NCI-H748 (cell line): ENCODE results near the gene TCN2.
A peak's percentile ranks its signal among the peaks of the same experiment; 100 is the strongest.
"Not testable (repeated sequence)": the region's sequence is repeated elsewhere in the genome, so short reads cannot be mapped to it uniquely, and the experiment has no call there.

Source experiments
- DNase-seq: peaks from one replicate; lab custom pipeline; 2025; ENCODE audit not compliant: unreplicated experiment; lab: John Stamatoyannopoulos, UW

TCN2 gene

DNA sequence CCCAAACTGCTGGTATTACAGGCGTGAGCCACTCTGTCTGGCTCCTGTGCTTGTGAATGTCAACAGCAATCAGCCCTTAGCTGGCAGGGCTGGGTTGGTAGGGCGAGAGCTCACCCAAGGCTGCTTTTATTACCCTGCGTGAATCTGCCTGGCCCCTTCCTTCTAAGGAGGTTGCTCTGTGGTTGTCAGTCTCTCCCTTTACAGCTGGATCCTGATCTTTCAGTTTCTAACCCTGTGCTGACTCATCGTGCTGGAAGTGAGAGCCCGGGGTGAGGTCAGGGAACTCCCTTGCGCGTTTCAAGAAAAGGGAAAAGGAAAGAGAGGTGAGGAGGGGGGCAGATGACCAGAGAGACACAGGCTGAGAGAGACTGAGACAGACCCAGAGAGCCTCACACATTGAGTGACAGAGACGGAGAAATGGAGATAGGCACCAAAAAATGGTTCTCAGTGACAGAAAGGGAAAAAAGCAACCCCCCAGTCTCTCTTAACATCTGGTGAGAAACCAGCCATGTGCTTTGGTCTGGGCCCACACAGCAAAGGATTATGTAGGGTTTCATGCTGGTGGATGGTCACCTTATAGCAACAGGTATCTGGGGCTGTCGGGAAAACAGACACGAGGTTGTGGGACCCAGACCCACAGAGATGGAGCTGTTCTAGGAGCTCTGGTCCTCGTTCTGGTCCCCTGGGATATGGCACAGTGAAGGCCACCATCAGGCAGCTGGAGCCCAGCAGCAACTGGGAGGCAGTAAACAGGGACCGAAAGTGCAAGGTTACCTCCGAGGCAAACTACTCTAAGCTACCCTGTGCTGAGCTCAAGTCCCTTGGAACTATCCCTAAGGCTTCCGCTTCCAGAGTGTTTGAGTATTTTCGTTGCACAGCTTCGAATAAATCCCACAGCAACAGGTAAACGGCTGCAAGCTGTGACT lies 2.5 kb downstream of the TCN2 start:
- DNase-seq, result no peak

- no peak for DNase-seq
These were observed 3.3 kb downstream of the TCN2 start for GRCh38 chr22:30610299-30610698.

DNA sequence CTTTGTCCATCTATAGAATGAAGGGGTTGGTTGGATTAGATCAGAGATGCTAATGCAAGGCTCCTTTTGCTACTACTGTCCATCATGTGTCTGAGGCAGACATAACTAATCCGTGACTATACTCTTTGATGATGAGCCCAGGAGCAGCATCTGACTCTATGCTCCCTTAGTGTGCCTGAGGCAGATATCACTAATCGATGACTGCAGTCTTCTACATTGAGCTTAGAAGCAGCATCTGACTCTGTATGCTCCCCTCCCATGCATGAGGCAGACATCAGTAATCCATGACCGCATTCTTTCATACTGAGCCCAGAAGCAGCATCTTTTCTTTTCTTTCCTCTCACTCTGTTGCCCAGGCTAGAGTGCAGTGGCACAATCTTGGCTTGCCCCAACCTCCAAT lies 4.2 kb downstream of the TCN2 start:
- DNase-seq, result no peak

DNA sequence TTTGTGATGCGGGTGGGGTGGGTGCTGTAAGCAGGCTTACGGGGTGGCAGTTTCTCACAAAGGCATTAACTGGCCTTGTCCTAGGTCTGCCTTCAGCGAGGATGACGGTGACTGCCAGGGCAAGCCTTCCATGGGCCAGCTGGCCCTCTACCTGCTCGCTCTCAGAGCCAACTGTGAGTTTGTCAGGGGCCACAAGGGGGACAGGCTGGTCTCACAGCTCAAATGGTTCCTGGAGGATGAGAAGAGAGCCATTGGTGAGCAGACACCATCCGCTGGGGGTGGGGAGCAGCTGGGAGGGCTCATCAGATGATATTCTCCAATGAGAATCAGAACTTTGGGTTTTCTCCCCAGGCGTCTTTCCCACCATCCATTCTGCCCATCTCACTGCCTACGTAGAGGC lies 5.8 kb downstream of the TCN2 start:
- DNase-seq, result no peak

GRCh38 chr22:30614268-30614667 lies 7.3 kb downstream of the TCN2 start:
- no peak for DNase-seq

- DNase-seq, result no peak
These were observed 7.9 kb downstream of the TCN2 start for GRCh38 chr22:30614879-30615278.

DNA sequence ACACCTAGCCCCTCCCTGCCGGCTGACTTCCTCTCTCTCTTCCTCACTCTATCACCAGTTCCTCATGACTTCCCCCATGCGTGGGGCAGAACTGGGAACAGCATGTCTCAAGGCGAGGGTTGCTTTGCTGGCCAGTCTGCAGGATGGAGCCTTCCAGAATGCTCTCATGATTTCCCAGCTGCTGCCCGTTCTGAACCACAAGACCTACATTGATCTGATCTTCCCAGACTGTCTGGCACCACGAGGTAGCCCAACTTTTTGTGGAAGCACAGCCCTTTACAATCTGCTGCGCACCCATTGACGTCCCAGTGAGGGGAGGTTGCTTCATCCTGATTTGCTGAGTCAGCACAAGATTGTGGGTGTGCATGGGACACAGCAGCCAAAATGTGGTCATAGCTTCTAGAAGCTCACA lies 8.6 kb downstream of the TCN2 start:
- no peak for DNase-seq

DNA sequence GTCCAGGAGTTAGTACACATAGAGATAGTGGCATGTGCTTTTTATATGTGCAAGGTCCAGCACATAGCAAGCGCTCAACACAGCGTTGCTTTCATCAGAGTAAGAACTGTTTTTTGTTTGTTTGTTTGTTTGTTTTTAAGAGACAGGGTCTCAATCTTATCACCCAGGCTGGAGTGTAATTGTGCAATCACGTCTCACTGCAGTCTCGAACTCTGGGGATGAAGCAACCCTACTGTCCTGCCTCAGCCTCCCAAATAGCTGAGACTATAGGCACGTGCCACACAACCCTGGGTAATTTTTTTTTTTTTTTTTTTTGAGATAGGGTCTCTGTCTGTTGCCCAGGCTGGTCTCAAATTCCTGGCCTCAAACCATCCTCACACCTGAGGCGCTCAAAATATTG lies 10.8 kb downstream of the TCN2 start:
- no peak for DNase-seq

DNA sequence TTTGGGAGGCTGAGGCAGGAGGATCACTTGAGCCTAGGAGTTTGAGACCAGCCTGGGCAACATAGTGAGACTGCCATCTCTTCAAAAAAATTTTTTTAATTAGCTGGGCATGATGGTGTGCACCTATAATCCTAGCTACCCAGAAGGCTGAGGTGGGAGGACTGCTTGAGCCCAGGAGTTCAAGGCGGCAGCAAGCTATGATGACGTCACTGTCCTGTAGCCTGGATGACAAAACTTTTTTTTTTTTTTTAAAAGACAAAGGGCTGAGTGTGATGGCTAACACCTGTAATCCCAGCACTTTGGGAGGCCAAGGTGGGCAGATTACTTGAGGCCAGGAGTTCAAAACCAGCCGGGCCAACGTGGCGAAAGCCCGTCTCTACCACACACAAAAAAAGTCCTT lies 12.9 kb downstream of the TCN2 start:
- DNase-seq, result not testable (repeated sequence)

DNA sequence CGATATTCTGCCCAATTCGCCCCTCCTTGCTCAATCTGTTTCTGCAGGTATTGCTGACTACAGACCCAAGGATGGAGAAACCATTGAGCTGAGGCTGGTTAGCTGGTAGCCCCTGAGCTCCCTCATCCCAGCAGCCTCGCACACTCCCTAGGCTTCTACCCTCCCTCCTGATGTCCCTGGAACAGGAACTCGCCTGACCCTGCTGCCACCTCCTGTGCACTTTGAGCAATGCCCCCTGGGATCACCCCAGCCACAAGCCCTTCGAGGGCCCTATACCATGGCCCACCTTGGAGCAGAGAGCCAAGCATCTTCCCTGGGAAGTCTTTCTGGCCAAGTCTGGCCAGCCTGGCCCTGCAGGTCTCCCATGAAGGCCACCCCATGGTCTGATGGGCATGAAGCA lies 19.4 kb downstream of the TCN2 start:
- no peak for DNase-seq

GRCh38 chr22:30627471-30627870 lies 20.5 kb downstream of the TCN2 start:
- no peak for DNase-seq

DNA sequence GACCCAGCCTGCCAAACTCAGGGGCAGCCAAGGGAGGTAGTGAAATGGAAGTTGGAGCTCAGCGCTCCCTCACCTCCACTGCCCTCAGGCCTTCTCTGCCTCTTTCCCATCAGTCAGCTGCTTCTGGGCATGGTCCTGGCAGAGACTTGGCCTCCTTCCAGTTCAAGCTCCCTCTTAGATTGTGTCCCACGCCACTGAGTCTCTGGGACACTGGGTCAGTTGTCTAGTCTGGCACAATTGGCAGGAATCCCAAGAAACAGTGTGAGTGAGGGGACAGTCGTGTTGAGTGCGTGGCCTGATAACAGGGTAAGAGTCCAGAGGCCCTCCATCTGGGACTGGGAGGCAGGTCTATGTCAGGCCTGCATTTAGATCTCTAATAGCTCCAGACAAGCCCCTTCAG lies 21.5 kb downstream of the TCN2 start:
- no peak for DNase-seq

GRCh38 chr22:30631469-30631868 lies 24.5 kb downstream of the TCN2 start:
- not testable (repeated sequence) for DNase-seq

DNA sequence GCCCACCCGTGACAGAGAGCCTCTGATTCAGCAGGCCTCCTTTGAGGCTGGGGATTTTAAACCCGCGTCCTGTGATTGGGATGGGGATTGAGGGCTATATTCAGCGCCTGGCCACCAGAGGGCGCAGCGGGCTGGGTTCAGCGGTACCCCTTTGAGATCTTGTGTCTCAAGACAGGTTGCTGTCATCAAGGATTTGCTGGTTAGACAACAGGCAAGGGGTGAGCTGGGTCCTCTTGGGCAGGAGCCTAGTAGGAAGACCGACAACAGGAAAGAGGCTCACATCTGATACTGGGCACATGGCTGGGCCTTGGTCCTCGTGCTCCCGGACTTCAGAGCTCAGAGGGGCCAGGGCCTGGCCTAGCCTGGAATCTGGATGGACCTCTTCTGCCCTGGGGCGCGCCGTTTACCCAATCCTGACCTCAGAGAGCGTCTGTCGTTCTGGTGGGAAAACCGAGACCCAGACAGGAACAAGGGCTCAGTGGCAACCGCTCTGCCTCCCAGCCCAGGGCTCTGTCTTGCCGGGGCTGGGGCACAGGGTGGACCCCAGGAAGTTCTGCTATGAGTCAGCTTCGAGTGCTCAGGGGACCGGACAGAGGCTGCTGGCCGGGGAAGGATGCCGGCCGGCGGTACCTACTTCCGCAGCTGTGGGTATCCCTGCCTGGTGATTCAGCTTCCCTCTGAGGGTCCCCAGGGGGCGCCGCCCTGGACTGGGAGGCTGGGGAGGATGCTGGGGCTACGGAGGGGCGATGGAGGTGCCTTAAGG lies 27.7 kb downstream of the TCN2 start:
- peak; percentile 79 for DNase-seq

DNA sequence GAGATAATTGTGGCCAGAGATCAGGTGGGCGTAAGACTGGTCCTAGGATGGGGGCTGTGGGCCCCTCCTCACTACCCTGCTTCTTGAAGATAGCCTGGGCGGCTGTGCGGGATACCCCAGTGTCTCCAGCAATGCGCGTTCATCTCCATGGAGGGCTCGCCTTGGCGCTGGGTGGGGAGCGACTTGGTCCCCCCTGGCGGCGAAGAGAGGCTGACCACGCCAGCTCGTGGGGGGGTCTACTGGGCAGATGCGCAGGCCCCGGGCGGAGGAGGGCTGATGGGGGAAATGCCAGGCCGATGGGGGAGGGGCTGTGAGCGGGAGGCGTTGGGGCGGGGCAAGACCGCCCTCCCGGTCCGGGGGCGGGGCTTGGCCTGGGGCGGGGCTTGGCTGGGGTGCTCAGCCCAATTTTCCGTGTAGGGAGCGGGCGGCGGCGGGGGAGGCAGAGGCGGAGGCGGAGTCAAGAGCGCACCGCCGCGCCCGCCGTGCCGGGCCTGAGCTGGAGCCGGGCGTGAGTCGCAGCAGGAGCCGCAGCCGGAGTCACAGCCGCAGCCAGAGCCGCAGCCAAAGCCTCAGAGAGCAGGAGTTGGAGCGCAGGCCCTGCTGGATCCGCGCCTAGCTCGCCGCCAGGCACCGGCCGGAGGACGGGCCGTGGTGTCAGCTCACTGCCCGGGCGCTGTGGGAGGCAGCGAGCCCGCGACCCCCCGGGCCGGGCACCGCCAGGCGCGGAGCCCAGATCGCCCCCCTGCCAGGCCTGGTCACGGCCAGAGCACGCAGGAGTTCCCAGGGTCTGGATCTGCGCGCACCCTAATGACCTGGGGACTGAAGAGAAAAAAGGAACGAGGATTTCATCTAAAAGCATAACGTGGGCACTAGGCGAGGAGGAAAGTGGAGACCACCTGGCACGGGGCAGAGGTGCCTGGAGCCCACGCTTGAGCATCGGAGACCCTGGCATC lies 28.6 kb downstream of the TCN2 start, which contains the start of gene SLC35E4:
TSS of gene SLC35E4 (plus strand) at position 509 of the 953 bp plus-strand sequence. CDS start 670 bp downstream, outside the sequence.
- peak; percentile 83 for DNase-seq

DNA sequence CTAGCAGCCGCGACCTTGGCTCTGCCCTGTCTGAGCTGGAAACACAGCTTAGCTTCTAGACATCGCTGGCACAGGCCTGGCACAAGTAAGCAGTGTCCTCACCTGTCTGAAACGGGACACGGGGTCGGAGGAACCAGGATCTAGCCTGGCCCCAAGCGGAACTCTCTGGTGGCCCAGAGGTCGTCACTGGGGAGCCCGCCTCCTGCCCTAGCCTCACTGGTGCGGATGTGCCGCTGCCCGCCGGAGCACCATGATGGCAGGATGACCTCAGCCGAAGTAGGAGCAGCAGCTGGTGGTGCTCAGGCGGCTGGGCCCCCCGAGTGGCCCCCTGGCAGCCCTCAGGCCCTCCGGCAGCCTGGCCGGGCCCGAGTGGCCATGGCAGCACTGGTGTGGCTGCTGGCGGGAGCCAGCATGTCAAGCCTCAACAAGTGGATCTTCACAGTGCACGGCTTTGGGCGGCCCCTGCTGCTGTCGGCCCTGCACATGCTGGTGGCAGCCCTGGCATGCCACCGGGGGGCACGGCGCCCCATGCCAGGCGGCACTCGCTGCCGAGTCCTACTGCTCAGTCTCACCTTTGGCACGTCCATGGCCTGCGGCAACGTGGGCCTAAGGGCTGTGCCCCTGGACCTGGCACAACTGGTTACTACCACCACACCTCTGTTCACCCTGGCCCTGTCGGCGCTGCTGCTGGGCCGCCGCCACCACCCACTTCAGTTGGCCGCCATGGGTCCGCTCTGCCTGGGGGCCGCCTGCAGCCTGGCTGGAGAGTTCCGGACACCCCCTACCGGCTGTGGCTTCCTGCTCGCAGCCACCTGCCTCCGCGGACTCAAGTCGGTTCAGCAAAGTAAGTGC lies 29.5 kb downstream of the TCN2 start:
- DNase-seq, result no peak

GRCh38 chr22:30637701-30638114 lies 30.7 kb downstream of the TCN2 start:
- DNase-seq, result no peak

DNA sequence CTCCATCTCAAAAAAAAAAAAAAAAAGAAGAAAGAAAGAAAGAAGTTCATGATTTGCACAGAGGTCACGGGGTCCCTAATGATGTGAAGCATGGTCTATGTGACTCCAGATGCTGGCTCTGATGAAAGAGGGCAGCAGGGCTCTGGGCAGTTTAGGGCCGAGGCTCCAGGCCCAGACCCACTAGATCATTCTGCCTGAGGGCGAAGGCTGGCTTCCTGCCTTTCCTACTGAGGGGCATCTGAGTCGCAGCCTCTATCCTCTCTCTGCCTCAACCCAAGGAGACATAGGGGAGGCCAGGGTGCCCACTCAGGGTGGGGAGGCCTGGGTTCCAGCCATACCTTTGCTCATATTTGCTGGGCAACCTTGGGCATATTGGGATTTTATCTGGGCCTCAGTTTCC lies 33.4 kb downstream of the TCN2 start:
- no peak for DNase-seq

DNA sequence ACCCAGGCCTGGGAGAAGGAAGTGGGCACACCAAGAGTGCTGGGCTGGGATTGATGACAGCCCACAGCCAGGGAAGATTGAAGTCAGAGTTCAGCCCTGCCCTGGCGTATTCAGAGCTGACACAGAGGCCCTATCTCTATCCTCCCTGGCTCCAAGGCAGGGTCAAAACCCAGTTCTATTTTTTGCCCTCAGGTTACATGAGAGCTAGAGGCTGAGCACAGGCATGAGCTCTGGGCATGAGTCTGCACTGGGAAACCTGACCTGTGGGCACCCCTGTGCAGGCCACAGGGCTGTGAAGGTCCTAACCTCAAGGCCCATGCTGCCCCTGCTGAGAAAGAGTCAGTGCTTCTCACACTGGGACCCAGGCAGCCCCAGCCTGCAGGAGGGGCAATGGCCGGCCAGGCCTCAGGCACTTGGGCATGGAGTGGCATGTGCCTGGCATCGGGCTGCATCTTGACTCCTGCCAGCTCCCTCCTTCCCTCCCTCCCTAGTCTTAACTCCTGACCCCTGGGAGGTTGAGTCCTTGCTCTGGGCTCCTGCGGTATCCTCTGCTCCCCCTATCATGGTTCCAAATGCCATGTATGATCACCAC lies 34.0 kb downstream of the TCN2 start:
- no peak for DNase-seq
